HG03135 (cell line): ENCODE results near the gene PRKCG.

ENCODE experiments used
- ATAC-seq: cut with Tn5 transposase; IDR thresholded peaks from one replicate; pipeline ENCODE4 v1.9.1; 2021; ENCODE audit warnings: mild to moderate bottlenecking, moderate library complexity; ENCODE audit not compliant: unreplicated experiment

The PRKCG gene

DNA sequence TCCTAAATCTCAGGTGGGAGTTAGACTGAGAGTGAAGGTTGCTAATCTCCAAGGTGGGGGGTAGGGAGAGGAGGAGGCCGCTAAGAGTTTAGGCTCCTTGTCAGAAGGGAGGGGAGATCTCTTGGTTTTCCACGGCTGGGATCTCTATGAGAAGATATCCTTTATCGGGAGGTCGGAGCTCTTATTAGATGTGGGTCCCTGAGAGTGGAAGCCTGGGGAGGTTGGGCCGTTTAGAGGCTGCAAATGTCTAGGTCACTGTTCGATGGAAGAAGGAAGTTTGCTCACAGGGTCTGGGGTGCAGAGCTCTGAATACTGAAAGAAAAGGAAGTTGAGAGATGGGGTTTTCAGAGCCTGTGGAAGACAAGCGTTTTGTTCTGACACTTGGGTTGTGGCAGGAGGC lies 10.5 kb upstream of the PRKCG start:
- no peak for ATAC-seq

DNA sequence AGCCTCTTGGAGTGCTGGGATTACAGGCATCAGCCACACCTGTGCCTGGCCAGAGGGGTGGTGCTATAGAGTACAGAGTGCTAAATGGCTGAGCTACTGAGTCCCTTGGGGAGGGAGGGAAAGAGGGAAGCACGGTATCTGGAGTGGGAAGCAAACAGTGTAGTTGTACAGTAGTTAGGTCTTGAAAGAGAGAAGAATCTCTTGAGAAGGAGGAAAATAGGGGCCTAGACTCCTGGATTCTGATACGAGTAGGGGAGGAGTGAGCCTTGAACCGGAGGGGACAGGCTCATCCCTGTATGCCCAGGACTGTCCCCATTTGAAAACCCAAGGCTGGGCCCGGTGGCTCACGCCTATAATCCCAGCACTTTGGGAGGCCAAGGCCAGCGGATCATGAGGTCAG lies 9.2 kb upstream of the PRKCG start:
- no peak for ATAC-seq

DNA sequence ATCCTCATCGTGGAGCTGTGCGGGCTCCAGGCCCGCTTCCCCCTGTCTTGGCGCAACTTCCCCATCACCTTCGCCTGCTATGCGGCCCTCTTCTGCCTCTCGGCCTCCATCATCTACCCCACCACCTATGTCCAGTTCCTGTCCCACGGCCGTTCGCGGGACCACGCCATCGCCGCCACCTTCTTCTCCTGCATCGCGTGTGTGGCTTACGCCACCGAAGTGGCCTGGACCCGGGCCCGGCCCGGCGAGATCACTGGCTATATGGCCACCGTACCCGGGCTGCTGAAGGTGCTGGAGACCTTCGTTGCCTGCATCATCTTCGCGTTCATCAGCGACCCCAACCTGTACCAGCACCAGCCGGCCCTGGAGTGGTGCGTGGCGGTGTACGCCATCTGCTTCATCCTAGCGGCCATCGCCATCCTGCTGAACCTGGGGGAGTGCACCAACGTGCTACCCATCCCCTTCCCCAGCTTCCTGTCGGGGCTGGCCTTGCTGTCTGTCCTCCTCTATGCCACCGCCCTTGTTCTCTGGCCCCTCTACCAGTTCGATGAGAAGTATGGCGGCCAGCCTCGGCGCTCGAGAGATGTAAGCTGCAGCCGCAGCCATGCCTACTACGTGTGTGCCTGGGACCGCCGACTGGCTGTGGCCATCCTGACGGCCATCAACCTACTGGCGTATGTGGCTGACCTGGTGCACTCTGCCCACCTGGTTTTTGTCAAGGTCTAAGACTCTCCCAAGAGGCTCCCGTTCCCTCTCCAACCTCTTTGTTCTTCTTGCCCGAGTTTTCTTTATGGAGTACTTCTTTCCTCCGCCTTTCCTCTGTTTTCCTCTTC lies 8.0 kb upstream of the PRKCG start:
- ATAC-seq: no peak

DNA sequence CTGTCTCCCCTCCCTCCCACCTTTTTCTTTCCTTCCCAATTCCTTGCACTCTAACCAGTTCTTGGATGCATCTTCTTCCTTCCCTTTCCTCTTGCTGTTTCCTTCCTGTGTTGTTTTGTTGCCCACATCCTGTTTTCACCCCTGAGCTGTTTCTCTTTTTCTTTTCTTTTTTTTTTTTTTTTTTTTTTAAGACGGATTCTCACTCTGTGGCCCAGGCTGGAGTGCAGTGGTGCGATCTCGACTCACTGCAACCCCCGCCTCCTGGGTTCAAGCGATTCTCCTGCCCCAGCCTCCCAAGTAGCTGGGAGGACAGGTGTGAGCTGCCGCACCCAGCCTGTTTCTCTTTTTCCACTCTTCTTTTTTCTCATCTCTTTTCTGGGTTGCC lies 7.4 kb upstream of the PRKCG start:
- ATAC-seq: no peak

DNA sequence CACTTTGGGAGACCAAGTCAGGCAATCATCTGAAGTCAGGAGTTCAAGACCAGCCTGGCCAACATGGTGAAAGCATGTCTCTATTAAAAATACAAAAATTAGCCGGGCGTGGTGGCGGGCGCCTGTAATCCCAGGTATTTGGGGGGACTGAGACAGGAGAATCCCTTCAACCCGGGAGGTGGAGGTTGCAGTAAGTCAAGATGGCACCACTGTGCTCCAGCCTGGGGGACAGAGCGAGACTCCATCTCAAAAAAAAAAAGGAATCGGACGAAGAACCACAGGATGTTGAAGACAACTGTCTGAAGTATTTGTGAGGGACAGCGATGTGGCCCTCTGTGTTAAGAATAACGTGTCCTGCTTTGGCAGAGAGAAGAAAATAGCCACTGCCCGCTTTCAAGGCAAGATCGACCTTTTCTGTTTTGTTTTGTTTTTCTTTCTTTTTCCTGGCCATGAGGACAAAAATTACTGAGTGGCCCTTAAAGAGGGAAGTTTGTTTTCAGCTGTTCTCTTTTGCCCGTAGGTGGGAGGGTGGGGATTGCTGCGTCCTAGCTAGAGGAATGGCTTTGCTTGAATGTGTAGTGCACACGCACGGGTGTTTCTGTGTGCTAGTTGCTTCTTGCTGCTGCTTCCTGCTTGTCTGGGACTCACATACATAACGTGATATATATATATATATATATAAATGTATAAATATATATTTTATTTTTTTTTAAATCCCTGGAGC lies 6.2 kb upstream of the PRKCG start:
- no peak for ATAC-seq

DNA sequence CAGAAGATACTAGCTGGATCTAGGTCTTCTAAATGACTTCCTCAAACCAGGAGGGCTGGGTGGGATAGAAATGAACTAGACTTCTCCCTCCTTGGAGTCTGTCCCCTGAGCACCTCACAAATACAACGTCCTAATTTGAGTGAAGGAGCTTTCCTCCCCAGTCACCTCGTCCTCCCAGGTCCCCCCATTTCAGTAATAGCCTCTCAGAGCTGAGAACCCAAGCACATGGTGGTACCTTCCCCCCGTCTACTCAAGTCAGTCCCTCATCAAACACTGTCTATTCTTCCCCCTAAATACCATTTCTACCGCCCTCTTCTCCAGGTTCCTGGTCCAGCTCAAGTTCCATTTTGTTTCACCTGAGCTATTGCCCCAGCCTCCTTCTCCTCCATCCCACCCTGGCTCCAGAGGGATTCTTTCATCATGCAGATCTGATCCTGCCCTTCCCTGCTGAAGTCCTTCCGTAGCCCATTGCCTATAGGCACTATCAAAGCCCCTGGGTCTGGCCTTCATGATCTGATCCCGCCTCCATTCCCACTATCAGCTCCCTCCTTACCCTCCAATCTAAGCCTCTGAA lies 5.3 kb upstream of the PRKCG start:
- no peak for ATAC-seq

DNA sequence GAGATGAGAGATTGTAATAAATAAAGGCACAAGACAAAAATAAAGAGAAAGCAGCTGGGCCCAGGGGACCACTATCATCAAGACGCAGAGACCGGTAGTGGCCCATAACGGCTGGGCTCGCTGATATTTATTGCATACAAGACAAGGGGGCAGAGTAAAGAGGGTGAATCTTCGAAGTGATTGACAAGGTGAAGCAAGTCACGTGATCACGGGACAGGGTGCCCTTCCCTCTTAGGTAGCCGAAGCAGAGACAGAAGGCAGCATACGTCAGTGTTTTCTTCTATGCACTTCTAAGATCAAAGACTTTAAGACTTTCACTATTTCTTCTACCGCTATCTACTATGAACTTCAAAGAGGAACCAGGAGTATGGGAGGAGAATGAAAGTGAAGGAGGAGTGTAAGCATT lies 4.6 kb upstream of the PRKCG start:
- ATAC-seq: no peak

DNA sequence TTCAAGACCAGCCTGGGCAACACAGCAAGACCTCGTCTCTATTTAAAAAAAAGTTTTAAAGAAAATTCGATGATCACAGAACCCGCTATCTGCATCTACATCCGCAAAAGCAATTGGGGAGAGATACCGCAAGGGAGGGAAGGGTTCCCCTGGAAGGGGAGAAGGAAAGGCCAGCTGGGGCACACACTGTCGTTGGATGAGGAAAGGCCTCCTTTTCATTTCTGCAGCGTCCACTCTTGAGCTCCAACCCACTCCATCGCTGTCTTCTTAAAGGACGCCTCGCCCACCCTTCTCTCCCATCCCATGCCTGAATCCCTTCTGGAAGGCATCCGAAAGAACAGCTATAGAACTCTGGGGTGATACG lies 3.2 kb upstream of the PRKCG start:
- ATAC-seq: no peak

DNA sequence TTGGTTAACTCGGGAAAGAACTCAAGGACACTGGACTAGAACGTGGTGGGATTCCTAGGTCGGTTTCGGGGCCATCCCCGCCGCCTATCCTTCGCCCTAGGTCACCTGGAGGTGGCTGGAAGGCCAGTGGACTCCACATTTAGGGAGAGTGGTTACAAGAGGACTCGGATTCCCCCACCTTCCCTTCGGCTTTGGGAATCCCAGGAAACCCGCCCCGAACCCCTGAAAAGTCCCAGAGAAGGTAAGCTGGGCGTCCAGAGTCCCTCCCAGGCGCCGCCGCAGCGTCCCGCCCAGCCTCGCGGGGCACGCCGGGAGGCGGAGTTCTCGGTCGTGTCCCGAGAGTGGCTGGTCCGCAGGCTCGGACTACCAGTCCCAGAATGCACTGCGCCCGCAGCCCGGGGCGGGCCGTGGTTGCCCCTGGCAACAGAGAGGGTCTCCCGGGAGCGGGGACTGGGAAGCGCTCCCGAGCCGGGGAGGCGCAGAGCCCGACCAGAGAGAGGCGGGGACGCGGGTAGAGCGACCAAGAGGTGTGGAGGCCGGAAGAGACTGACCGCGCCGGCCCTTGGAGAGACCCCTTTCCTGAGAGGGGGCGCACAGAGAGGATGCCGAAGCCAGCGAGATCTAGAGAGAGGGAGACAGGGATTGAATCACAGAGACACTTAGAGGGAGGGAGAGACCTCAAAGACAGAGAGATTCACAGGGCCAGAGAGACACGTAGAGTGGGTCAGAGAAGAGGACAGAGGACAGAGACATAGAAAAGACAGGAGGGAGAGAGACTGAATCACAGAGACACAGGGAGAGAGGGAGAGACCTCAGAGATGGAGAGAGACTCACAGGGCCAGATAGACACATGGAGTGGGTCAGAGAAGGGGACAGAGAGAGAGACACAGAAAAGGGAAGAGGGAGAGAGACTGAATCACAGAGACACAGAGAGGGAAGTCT lies 2.6 kb upstream of the PRKCG start:
- ATAC-seq: peak; percentile 88

DNA sequence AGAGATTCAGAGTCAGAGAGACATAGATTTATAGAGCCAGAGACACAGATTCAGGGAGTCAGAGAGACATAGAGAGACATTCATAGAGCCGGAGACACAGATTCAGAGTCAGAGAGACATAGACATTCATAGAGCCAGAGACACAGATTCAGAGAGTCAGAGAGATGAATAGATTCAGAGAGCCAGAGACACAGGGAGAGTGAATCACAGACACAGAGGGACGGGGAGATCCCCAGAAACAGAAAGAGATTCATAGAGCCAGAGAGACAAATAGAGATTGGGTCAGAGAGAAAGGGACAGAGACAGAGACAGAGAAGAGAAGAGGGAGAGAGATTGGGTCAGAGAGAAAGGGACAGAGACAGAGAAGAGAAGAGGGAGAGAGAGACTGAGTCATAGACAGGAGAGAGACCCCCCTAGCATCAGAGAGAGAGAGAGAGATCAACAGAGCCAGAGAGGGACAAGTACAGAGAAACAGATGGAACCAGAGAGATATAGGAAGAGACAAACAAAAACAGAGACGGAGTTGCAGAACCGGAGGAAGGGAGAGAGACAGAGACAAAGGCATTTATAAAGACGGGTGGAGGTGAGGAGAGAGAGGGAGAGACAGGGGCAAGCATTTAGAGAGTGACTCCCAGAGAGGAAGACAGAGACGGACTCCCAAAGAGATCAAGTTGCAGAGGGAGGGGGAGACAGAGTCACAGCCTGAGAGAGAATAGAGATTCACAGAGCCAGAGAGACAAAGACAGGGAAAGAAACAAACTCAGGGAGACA lies 1.1 kb upstream of the PRKCG start:
- ATAC-seq: no peak

DNA sequence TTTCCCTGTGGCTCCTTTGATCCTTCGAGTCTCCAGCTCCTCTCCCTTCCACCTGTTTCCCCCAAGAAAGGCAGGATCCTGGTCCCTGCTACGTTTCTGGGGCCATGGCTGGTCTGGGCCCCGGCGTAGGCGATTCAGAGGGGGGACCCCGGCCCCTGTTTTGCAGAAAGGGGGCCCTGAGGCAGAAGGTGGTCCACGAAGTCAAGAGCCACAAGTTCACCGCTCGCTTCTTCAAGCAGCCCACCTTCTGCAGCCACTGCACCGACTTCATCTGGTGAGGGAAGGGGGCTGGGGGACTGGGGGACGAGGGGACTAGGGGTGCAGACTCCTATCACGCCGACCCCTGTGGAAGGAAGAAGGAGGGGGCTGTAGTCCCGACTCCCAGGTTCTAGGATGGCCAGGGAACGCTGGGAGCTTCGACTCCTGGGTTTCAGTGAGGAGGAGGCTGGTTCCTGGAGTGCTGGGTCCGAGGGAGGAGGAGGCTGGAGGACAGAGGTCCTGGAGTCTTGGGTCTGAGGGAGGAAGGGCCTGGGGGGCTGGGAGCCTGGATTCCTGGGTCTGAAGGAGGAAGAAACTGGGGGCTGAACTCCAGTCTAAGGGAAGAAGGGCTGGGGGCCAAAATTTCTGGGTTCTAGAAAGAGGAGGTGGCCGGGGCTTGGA lies 524 bp downstream of the PRKCG start:
- no peak for ATAC-seq

DNA sequence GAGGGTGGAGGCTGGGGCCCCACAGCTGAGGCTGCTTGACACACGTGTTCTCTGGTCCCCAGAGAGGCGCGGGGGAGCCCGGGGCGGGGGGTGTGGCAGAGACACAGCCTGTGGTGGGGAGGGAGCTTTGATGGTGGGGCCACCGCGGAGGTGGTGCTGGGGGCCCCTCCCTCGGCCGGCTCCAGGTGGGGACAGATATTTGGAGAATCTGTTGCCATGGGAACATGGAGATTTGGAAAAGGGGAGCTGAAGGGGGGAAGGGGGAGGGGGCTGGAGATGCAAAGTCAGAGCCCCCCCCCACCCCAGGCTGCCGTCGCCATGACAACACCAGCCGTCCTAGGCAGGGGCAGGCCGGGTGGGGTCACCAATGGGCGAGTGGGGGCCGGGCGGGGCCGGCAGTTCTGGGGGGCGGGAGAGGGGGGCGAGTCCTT lies 1.2 kb downstream of the PRKCG start:
- no peak for ATAC-seq

DNA sequence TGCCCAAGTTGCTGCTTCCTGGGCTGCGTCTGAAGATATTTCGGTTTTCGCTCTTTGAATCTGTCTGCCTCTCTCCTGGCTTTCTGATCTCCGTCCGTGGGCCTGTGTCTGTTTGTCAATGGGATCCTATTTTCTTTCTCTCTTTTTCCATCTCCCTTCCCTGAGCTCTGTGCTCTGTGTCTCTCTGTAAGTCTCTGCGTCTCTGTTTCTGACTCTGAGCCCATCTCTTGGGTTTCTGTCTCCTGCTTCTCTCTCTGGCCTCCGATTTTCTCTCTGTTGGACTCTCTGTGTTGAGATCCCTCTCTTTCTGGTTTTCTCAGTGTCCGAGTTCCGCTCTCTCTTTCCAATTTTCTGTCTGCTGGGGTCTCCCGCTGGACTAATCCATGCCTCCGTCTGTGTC lies 1.7 kb downstream of the PRKCG start:
- ATAC-seq: no peak

DNA sequence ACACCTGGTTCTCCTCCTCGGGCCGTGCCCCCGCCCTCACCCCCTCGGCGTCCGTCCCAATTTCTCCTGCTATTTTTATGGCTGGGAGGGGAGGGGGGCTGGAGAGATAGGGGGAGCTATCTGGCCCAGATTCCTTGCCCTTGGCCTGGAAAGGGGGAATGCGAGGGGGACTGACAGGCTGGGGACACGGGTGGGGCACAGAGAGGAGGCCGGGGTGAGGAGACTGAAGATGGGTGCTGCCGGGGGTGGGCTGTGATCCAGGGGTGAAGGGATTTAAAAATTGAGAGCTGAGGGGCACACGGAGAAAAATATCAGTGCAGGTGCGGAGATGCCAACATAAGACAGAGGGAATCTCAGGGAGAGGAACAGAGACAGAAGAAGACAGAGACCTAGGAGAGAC lies 2.3 kb downstream of the PRKCG start:
- ATAC-seq: no peak

DNA sequence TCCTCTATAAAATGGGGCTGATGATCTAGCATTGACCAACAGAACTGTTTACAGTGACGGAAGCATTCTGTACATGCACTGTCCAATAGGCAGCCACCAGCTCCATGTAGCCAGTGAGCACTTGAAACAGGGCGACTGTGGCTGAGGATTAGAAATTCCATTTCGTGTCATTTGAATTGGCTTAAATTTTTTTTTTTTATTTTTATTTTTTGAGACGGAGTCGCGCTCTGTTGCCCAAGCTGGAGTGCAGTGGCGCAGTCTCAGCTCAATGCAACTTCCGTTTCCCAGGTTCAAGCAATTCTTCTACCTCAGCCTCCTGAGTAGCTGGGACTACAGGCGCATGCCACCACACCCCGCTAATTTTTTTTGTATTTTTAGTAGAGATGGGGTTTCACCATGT lies 3.0 kb downstream of the PRKCG start:
- ATAC-seq: no peak

DNA sequence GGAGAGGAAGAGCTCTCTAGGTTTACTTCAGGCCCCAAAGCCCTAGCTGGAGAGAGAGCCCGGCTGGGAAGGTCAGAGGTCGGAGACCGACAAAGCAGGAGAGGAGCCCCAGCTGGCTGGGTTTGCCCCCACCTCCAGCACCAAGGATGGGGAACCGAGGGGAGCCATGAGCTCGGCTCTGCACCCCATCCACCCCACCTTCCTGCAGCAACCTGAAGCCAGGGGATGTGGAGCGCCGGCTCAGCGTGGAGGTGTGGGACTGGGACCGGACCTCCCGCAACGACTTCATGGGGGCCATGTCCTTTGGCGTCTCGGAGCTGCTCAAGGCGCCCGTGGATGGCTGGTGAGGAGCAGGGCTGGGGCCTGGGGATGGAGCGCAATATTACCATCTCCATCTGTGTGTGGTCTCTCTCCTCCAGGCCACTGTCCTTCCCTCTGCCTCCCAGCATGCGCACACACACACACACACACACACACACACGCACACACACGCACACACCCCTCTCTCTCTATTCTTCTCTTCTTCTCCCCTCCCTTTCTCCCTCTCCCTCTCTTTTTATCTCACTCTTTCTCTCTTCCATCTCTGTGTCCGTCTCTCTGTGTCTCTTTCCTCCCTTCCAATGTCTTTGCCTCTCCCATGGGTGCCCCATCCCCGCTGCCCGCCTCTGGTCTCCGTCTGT lies 10.4 kb downstream of the PRKCG start:
- no peak for ATAC-seq

DNA sequence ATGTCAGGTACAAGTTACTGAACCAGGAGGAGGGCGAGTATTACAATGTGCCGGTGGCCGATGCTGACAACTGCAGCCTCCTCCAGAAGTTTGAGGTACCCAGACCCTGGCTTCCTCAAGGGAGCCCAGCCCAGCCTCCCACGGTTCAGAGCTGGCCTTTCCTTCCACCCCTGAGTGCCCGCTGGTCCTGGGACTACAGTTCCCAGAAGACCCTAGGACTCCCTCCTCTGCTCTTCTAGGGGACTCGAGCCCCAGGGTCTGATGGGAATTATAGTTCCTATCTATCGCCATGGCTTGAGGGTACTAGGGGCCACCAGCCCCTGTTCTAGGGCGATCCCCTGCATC lies 11.0 kb downstream of the PRKCG start:
- ATAC-seq: no peak

DNA sequence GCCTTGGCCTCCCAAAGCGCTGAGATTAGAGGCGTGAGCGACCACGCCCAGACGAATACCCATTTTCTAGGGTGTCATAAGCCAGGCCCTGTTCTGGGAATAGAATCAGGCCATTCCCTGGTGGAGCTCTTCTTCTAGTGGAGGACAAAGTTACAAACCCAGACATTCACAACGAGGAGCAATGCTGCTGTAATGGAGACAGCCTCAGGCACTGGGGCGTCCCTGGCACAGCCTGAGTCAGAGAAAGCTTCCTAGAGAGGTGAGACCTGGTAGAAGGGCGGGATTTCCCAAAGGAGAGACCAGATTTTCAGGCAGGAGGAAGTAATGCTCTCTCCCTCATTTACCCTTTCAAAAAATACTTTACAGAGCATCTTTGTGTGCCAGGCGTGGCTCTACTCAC lies 12.7 kb downstream of the PRKCG start:
- no peak for ATAC-seq

DNA sequence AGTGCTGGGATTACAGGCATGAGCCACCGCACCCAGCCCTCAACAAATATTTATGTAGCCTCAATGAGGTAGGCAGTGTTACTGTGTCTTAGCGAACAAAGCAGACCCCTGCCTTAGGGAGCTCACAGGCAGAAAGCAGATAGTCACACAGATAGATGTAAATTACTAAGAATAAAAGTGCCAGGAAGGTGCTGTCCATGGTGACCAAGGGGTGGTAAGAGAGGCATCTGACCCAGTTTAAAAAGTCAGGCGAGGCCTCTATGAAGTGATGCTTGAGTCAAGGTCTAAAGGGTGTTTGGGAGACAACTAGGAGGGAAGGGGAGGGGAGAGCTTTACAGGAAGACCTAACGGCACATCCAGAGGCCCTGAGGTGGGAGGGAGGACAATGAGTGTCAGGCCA lies 14.7 kb downstream of the PRKCG start:
- no peak for ATAC-seq
